MG63 (cell line): Measurements from ENCODE around the gene ADGRG6. TPM values are rescaled to one million over a fixed set of nuclear protein-coding genes. Genes with fewer than 3 reads are reported as not detected.

ENCODE experiments used
- DNase-seq: peaks from one replicate; pipeline ENCODE4 v3.0.0-alpha.2; 2020
- H3K27me3 ChIP-seq: fragments of 250-450 bp; sonication (Bioruptor Pico); 2 replicates; pipeline ENCODE4 v1.5.1; 2020; ENCODE audit warnings: mild to moderate bottlenecking, moderate library complexity
- H3K36me3 ChIP-seq: fragments of 250-450 bp; sonication (Bioruptor Pico); 2 replicates; pipeline ENCODE4 v1.5.1; 2020; ENCODE audit warnings: mild to moderate bottlenecking, moderate library complexity
- H3K4me3 ChIP-seq: fragments of 250-450 bp; sonication (Bioruptor Pico); 2 replicates; pipeline ENCODE4 v1.5.1; 2020; ENCODE audit warnings: mild to moderate bottlenecking, moderate library complexity
- H3K9me3 ChIP-seq: fragments of 250-450 bp; sonication (Bioruptor Pico); 2 replicates; pipeline ENCODE4 v1.5.1; 2020; ENCODE audit warnings: mild to moderate bottlenecking, moderate library complexity
- total RNA-seq: library from RNA; depleted of rRNA; stranded (reverse); fragments of >200 nt; shearing (Covaris generic); gene quantifications from 2 replicates; pipeline ENCODE4 v1.2.3, GENCODE V29; 2014; ENCODE audit warnings: low replicate concordance

Gene ADGRG6
- total RNA-seq, 1 experiment from 2014 or later: 0.99 TPM

DNA sequence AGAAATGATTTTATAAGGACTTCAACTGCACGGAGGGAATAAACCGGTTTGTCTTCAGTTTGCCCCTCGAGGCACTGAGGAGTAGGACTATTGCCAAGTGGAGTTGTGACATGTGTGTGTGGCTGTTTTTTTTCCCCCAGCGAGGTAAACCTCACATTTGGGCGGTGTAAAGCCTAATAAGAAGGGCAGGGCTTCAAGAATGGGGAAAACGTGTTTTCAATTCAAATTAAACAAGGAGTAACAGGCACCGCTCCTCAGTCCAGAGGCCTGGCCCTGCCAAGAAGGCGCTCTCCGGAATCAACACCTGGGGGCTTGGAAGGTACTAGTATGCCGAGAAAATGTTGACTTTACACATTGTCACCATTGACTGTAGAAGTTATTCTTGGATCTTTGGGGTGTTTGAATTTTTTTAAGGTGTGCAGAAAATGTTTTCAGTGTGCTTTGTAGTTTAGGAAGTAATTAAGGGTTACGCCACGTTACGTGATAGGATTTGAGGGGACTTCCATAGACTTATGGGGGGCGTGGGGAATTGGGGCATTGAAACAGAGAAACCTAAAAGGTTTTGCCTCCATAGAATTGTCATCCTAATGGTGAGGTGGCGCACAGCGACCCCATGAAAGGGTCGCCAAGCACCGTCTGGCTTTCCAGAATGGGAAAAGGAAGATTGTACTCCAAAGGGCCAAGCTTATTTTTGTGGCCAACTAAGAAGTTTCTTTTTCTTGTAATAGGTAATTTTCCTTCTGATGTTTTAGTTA, 791 bp downstream of the ADGRG6 start:
- Histone ChIP-seq H3K9me3 (peaks cover 3% of the 10 kb centered on the region), H3K27me3 (no peaks in the 10 kb centered on the region), H3K4me3 (peak overlapping the region; percentile 63), H3K36me3 (no peaks in the 10 kb centered on the region)
- DNase-seq: no peak

DNA sequence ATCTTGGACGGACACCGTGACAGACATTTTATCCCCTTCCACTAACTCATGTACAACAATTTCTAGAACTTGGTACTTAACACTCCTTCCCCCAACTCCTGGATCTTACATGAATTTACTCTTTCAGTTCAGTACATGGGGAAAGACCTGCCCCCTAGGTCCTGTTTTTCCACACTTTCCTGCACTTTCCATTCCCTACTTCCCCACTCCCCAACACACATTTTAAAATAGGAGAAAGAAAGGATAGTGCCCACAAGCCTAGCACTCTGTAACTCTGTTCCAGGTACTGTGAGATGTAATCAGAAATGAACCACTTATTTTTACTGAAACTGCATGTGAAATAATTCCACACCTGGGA, 1.3 kb downstream of the ADGRG6 start:
- H3K4me3 ChIP-seq: no peak overlapping the region

DNA sequence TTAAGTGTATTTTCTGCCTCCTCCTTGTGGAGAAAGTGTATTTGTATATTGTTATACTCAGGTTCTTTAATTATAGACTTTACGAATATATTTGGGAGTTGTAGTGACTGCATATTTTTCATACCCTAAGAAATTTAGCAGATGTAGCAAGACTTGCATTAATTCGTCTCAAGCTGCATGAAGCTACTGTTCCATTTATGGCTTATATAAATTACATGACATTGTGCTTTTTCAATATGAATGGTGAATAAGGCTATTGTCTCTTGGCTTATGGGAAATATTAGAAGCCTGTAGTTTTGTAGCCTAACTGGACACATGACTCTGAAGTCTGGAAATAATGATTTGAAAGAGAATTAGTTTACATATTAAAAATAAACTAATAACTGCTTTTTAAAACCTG, 2.4 kb downstream of the ADGRG6 start:
- H3K9me3 ChIP-seq: peaks cover 3% of the 10 kb centered on the region
- no peak overlapping the region for H3K4me3 ChIP-seq
- no peak for DNase-seq
- H3K27me3 ChIP-seq: no peaks in the 10 kb centered on the region
- H3K36me3 ChIP-seq: no peaks in the 10 kb centered on the region

More for the DNA sequence above, 1.3 kb downstream of the ADGRG6 start:
- DNase-seq: no peak
- Histone ChIP-seq H3K27me3 (no peaks in the 10 kb centered on the region), H3K9me3 (peaks cover 3% of the 10 kb centered on the region), H3K36me3 (no peaks in the 10 kb centered on the region)

DNA sequence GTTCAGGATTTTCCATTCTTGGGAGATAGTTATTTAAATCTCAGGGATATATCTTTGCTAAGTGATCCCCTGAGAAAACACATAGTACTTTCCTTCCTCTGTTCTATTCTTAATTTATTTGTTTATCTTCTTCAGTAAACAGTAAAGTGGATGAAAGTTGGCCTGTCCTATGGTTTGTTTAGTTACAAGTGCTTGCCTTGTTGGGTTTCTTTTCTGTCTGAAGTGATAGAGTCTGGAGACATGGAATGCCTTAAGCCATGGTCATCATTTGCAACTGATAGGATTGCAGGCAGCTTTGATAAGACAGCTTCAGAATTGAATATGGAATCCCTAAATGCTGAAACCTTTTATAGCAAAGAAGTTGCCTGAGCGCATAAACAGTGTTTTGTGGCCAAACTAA, 4.9 kb downstream of the ADGRG6 start:
- no peak for DNase-seq
- no peak overlapping the region for H3K4me3 ChIP-seq
- no peaks in the 10 kb centered on the region for H3K27me3 ChIP-seq
- no peaks in the 10 kb centered on the region for H3K36me3 ChIP-seq
- no peaks in the 10 kb centered on the region; the same call in 1 of the 2 replicates for H3K9me3 ChIP-seq

DNA sequence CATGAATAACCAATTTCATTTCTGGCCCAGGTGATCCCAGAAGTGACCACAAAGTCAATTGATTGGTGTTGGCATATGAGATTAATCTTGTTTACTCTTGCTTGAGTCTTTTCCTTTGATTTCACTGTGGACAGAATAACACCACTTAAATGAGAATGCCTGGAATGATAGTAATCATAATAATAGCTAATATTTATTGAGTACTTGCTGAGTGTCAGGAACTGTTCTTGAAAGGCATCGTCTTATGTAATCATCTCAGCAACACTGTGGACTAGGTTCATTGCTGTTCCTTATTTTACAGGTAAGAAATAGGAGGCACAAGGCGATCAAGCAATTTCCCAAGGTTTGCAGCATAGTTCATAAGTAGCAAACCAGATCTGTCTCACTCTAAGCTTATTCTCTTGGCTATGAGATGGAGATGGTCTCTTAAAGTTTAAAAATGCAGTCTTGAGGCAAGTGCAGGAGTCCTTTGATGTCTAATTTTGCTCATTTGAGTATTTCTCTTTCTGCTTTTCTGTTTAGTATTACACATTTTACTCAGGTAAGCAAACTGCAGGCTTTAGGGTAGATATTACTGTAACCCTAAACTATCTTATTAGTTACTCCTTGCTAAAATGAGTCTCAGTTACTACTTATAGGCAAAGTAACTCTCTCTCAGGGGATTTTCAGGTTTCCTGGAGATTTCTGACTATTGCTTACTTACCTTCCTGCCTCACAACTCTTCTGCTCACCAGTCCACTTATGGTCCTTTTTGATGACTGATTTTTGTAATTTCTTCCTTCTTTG, 6.3 kb downstream of the ADGRG6 start:
- no peaks in the 10 kb centered on the region; the same call in 1 of the 2 replicates for H3K9me3 ChIP-seq
- DNase-seq: no peak
- H3K27me3 ChIP-seq: no peaks in the 10 kb centered on the region
- no peaks in the 10 kb centered on the region for H3K36me3 ChIP-seq
- H3K4me3 ChIP-seq: no peak overlapping the region

DNA sequence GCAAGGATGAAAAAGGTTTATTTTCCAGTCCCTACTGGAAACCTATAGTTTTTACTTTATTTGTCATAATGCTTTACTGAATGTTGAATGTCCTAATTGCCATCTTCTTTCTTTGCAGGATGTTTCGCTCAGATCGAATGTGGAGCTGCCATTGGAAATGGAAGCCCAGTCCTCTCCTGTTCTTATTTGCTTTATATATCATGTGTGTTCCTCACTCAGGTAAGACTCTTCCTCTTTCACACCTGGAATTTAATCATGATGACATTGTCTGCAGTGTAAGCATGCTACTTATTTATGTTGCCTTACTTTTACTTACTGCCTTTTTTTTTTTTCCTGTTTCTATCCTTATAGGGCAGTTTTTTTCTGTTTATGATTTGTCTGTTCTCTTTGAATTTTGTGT, 7.6 kb downstream of the ADGRG6 start:
- Histone ChIP-seq H3K4me3 (no peak overlapping the region), H3K36me3 (no peaks in the 10 kb centered on the region), H3K27me3 (no peaks in the 10 kb centered on the region), H3K9me3 (no peaks in the 10 kb centered on the region; the same call in 1 of the 2 replicates)
- no peak for DNase-seq

DNA sequence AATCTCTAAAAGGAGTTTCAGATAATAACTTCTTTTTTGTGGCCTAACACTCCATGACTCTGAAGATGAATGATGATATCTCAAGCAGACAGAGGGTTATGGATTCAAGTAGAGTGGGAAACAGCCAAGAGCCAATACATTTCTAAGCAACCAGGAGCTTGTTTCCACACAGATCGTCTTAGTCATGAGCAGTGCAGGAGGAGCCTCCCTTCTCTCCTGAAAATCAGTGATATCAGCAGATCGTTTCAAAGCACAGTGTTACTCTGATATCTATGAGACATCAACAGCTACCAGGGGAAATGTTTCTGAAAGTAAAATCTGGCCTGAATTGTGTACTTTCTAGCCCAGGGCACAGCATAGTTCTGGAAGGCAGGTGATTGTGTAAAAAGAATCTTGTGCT, 11.5 kb downstream of the ADGRG6 start:
- Histone ChIP-seq H3K27me3 (no peaks in the 10 kb centered on the region), H3K36me3 (no peaks in the 10 kb centered on the region), H3K4me3 (no peak overlapping the region), H3K9me3 (no peaks in the 10 kb centered on the region)
- no peak for DNase-seq

DNA sequence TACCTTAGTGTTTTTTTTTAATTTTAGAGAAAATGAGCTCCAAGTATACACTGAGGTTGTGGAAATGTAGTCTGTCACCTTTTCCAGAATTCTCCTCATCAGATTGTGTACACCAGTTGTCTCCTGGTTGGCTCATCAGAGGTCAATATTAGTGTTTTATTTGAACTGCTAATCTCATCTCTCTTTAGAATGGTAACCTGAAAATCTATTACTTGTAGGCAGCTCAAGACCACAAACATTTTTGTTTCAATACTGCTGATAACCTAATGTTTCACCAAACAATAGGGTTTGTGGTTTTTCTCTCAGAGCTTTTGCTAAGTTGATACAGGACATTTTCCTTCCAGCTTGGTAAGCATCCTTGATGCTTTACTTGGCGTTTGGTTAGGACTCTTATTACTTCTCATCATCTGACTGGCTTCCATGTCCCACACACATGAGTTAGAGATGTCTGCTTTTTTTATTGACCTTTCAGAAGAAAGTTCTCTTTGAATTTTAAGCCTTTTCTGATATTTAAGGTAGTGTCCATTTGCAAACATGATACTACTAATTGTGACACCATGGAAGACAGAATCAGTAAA, 15.1 kb downstream of the ADGRG6 start:
- DNase-seq: no peak
- no peak overlapping the region for H3K4me3 ChIP-seq
- H3K27me3 ChIP-seq: 0 out of 2 replicates have a peak, but pooled peaks cover 4% of the 10 kb centered on the region
- H3K9me3 ChIP-seq: no peaks in the 10 kb centered on the region
- no peaks in the 10 kb centered on the region for H3K36me3 ChIP-seq

DNA sequence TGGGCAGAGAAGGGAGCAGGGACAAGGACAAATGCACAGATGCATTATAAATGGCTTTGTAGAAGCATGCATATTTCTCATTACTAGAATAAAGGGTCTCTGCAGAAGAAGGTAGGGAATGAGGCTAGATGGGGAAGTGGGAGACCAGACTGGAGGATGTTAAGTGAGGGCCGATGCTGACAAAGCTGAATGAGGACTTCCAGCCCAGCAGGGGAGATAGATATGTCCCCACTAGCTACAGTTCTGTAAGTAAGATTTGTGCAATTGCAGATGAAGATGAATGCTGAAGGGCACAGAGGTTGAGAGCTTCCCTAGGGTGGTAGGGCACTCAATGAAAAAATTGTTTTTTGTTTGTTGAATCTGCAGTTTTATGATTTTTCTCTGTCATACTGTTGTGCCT, 16.9 kb downstream of the ADGRG6 start:
- Histone ChIP-seq H3K36me3 (no peaks in the 10 kb centered on the region), H3K27me3 (0 out of 2 replicates have a peak, but pooled peaks cover 4% of the 10 kb centered on the region), H3K4me3 (no peak overlapping the region), H3K9me3 (no peaks in the 10 kb centered on the region)
- no peak for DNase-seq

DNA sequence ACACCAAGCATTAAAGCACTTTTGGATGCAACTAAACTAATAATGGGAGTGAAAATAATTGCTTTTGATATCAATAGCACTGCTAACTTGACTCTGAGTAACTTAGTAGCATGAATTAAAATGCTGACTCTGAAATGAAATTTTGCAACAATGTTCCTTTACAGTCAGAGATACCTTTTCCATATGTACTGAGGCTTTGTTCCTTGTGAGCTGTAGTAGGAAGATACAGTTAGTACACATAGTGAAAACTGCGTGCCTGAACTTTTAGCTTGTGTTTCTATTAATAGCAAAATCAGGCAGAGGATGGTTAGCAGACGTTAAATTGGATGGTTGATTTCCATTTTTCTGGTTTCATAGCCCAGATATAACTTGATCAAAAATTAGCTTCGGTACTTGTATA, 18.6 kb downstream of the ADGRG6 start:
- no peaks in the 10 kb centered on the region for H3K36me3 ChIP-seq
- H3K4me3 ChIP-seq: no peak overlapping the region
- DNase-seq: no peak
- H3K9me3 ChIP-seq: no peaks in the 10 kb centered on the region
- 0 out of 2 replicates have a peak, but pooled peaks cover 4% of the 10 kb centered on the region for H3K27me3 ChIP-seq

DNA sequence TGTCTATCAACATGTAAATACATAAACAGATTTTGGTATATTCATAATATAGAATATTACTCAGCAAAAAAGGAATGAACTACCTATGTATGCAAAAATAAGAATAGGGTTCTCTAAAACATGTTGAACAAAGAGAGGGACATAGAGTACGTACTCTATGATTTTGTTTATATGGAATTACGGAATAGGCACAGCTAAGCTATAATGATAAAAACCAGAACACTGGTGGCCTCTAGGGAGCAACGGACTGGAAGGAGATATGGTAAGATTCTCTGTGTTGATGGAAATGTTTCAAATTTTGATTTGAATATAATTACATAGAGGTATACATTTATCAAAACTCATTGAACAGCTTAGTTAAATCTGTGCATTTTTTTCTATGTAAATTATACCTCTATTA, 19.6 kb downstream of the ADGRG6 start:
- no peak for DNase-seq
- Histone ChIP-seq H3K9me3 (no peaks in the 10 kb centered on the region), H3K4me3 (no peak overlapping the region), H3K27me3 (0 out of 2 replicates have a peak, but pooled peaks cover 4% of the 10 kb centered on the region), H3K36me3 (no peaks in the 10 kb centered on the region)

DNA sequence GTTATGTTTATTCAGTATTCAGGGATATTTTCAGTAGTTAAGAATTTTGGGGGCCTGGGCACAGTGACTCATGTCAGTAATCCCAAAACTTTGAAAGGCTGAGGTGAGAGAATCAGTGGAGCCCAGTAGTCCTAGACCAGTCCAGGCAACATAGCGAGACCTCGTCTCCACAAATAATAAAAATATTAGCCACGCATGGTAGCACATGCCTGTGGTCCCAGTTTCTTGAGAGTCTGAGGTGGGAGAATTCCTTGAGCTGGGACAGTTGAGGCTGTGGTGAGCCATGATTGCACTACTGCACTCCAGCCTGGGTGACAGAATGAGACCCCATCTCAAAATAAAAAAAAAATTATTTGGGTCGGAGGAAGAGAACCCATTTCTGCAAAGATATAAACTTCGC, 20.3 kb downstream of the ADGRG6 start:
- no peak for DNase-seq
- Histone ChIP-seq H3K9me3 (no peaks in the 10 kb centered on the region), H3K4me3 (no peak overlapping the region), H3K36me3 (no peaks in the 10 kb centered on the region), H3K27me3 (0 out of 2 replicates have a peak, but pooled peaks cover 4% of the 10 kb centered on the region)

DNA sequence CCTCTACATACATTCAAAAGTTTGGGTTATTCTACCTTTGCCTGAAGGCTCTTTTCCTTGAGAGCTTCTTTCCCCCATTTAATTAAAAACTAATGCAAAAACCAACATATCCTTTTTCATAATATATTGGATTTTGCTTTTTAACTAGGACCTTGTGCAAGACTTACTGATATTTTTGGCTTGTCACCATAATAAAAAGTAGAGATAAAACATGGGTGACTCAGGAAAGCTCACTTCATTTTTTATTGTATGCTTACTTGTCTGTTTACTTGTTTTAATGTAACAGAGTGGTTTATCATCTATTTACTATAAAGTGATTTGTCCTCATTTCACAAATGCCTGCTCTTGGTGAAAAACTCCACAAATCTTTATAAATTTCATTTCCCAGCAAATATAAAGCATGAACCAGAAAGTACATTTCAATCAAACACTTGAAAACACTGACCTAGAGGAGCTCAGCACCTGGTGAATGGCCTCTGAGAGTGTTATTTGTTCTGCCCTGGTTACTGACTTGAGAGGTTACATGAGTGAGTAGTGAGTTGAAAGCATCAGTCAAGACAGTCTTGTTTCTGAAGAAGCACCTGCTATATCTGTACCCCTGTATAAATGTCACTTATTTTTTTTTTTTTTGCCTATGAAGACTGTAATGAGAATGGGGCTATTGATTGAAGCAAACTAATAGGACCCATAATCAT, 20.8 kb downstream of the ADGRG6 start:
- H3K4me3 ChIP-seq: no peak overlapping the region
- DNase-seq: no peak
- H3K9me3 ChIP-seq: no peaks in the 10 kb centered on the region
- 0 out of 2 replicates have a peak, but pooled peaks cover 4% of the 10 kb centered on the region for H3K27me3 ChIP-seq
- no peaks in the 10 kb centered on the region for H3K36me3 ChIP-seq

DNA sequence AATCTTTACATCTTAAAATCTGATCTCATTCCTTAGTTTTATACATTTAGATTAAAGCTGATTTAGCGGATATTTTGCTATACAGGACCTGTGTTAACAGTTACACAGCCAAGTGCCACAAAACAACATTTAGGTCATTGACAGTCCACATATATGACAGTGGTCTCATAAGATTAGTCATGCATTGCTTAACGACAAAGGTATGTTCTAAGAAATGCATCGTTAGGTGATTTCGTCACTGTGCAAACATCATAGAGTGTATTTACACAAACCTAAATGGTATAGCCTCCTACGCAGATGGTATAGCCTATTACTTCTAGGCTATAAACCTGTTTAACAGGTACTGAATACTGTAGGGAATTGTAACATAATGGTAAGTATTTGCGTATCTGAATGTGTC, 21.6 kb downstream of the ADGRG6 start:
- Histone ChIP-seq H3K9me3 (no peaks in the 10 kb centered on the region), H3K27me3 (0 out of 2 replicates have a peak, but pooled peaks cover 4% of the 10 kb centered on the region), H3K36me3 (no peaks in the 10 kb centered on the region), H3K4me3 (no peak overlapping the region)
- no peak for DNase-seq

DNA sequence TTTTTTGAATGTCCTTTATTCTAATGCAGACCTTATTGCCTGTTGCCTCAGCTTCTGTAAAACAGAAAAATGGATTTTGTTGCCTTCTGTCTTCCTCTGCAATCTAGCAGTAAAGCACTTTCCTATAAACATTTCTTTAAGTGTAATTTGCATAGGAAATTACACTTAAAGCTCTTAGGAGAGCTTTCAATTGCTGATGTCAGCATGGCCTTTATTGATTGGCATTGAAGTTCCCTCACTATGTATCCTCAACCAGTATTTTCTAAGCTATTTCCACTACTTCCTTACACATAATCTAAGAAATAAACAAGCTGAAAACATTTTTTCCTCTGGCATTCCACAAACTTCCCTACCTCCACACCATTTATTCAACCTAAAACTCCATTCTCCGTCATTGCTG, 22.3 kb downstream of the ADGRG6 start:
- Histone ChIP-seq H3K27me3 (0 out of 2 replicates have a peak, but pooled peaks cover 4% of the 10 kb centered on the region), H3K4me3 (no peak overlapping the region)
- no peak for DNase-seq

DNA sequence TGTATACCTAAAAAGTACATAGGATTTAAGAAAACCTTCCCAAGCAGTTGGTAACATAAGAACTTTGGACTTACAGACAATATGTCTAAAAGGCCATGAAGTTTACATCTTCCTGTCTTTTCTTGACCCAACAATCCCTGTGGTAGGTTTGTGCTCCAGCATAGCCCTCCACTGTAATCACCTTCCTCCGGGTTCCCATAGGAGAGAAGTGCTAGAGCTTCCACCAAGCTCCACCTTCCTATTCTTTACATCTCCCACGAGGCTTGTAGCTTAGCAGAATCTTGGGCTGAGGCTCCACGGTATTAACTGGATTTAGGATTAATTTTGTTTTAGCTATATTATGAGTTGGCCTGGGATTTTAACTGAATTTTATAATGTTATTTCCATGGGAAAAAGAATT, 23.3 kb downstream of the ADGRG6 start:
- 0 out of 2 replicates have a peak, but pooled peaks cover 4% of the 10 kb centered on the region for H3K27me3 ChIP-seq
- no peaks in the 10 kb centered on the region for H3K9me3 ChIP-seq
- H3K36me3 ChIP-seq: no peaks in the 10 kb centered on the region
- DNase-seq: no peak
- H3K4me3 ChIP-seq: no peak overlapping the region

More for the DNA sequence above, 22.3 kb downstream of the ADGRG6 start:
- H3K9me3 ChIP-seq: no peaks in the 10 kb centered on the region
- no peaks in the 10 kb centered on the region for H3K36me3 ChIP-seq

DNA sequence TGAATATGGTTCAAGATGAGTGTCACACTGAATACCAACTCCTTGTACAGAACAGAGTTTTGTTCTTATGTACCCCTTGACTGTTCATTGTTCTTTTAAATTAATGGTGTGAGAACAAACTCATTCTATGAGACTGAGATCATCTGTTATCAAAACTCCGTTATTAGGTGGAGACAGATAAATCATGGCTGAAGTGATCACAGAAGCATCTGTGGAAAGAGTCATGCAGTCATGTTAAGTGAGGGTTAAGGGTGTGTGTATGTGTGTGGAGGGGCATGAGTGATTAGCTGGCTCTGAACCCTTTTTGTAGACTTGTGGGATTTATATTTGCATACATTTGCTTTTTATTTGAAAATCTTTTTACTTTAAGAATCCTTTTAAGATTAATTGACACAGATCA, 24.7 kb downstream of the ADGRG6 start:
- Histone ChIP-seq H3K9me3 (no peaks in the 10 kb centered on the region), H3K36me3 (no peaks in the 10 kb centered on the region), H3K27me3 (no peaks in the 10 kb centered on the region), H3K4me3 (no peak overlapping the region)
- DNase-seq: no peak
